ENCODE measurements around the gene PATL1.
"Not testable (repeated sequence)": the region's sequence is repeated elsewhere in the genome, so short reads cannot be mapped to it uniquely, and the experiment has no call there.

Gene PATL1

DNA sequence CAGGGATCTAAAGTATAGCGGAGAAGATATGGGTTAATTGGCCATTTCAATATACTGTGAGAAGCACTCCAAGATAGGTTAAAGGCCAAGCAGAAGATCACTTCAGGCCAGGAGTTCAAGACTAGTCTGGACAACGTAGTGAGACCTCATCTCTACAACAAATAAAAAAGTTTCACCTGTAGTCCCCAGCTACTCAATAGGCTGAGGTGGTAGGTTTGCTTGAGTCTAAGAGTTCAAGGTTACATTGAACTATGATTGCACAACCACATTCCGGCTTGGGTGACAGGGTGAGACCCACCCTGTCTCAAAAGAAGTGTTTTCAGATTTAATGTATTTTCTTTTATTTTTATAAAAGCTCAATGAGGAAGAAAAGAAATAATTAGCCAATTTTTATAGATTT, 25.4 kb downstream of the PATL1 start:
- no peak overlapping the region for H3K27ac ChIP-seq
- no peak for TF ChIP-seq CTCF (IDR thresholded peaks at IDR 0.05)
- no peaks in the 10 kb centered on the region for H3K27me3 ChIP-seq
- no peaks in the 10 kb centered on the region for H3K4me1 ChIP-seq
- intact Hi-C loops (cut with DNase I; ENCODE audit: low total_unique reads) = no loop called here
- no peak overlapping the region for H3K4me3 ChIP-seq
- peaks cover 76 to 88% (median 78%) of the 10 kb centered on the region in 3 donors for H3K36me3 ChIP-seq
- H3K9me3 ChIP-seq = no peaks in the 10 kb centered on the region
- DNase-seq = no peak

GRCh38 chr11:59641156-59641555, 27.7 kb downstream of the PATL1 start:
- H3K4me1 ChIP-seq = no peaks in the 10 kb centered on the region
- H3K36me3 ChIP-seq = peaks cover 72 to 88% (median 76%) of the 10 kb centered on the region in 3 donors
- DNase-seq = no peak
- no peak overlapping the region for H3K27ac ChIP-seq
- no peaks in the 10 kb centered on the region for H3K27me3 ChIP-seq
- H3K9me3 ChIP-seq = no peaks in the 10 kb centered on the region
- no peak for TF ChIP-seq CTCF (IDR thresholded peaks at IDR 0.05)
- no peak overlapping the region for H3K4me3 ChIP-seq
- intact Hi-C loops (cut with DNase I; ENCODE audit: low total_unique reads) = no loop called here

DNA sequence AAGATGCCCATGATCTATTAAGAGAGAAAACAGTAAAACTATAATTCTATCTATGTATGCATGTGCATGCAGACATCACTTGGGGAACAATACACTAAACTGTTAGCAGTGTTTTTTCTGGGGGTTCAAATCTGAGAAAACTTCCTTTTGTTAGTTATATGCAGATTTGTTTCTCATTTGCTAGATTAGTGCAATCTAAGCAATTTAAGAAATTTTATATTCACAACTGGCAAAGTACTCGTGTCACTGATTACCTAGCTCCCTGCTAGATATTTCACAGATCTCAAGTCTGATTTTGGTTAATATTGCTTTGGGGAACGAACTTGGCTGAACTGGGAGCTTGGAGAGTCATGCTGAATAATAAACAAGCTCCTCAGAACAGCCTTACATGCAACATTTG, 38.3 kb downstream of the PATL1 start:
- Histone ChIP-seq H3K4me3 (no peak overlapping the region), H3K27ac (no peak overlapping the region), H3K9me3 (no peaks in the 10 kb centered on the region), H3K4me1 (peaks cover 0 to 4% (median 0%) of the 10 kb centered on the region in 4 donors), H3K36me3 (peaks cover 1 to 19% (median 7%) of the 10 kb centered on the region in 3 donors), H3K27me3 (no peaks in the 10 kb centered on the region)
- intact Hi-C loops (cut with DNase I; ENCODE audit: low total_unique reads) = no loop called here
- DNase-seq = no peak
- no peak for TF ChIP-seq CTCF (IDR thresholded peaks at IDR 0.05)

- no peak overlapping the region for H3K27ac ChIP-seq
- no peaks in the 10 kb centered on the region for H3K9me3 ChIP-seq
- H3K4me3 ChIP-seq = no peak overlapping the region
- no peak for DNase-seq
- H3K27me3 ChIP-seq = no peaks in the 10 kb centered on the region
- TF ChIP-seq CTCF (IDR thresholded peaks at IDR 0.05) = no peak
- H3K4me1 ChIP-seq = peaks cover 0 to 4% (median 0%) of the 10 kb centered on the region in 4 donors
- intact Hi-C loops (cut with DNase I; ENCODE audit: low total_unique reads) = no loop called here
- H3K36me3 ChIP-seq = peaks cover 0 to 14% (median 5%) of the 10 kb centered on the region in 3 donors
Observed at GRCh38 chr11:59629996-59630395, 38.8 kb downstream of the PATL1 start.

DNA sequence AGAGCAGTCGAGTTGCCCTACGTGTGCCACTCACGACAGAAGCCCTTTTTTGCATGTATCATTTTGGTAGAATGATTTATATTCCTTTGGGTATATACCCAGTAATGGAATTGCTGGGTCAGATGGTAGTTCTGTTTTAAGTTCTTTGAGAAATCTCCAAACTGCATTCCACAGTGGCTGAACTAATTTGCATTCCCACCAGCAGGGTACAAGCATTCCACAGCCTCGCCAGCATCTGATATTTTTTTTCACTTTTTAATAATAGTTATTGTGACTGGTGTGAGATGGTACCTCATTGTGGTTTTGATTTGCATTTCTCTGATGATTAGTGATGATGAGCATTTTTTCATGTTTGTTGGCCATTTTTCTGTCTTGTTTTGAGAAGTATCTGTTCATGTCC, 41.9 kb downstream of the PATL1 start:
- H3K9me3 ChIP-seq; intact Hi-C loops (cut with DNase I; ENCODE audit: low total_unique reads); H3K27me3 ChIP-seq; H3K4me3 ChIP-seq; H3K36me3 ChIP-seq; DNase-seq; H3K4me1 ChIP-seq; H3K27ac ChIP-seq: not testable (repeated sequence)
- TF ChIP-seq CTCF (IDR thresholded peaks at IDR 0.05) = peak in 1 of 2 experiments; percentile 8

- Histone ChIP-seq H3K9me3 (no peaks in the 10 kb centered on the region), H3K27ac (no peak overlapping the region), H3K4me3 (no peak overlapping the region), H3K36me3 (peaks cover 0 to 4% (median 0%) of the 10 kb centered on the region in 3 donors), H3K4me1 (peaks cover 0 to 4% (median 0%) of the 10 kb centered on the region in 4 donors), H3K27me3 (no peaks in the 10 kb centered on the region)
- intact Hi-C loops (cut with DNase I; ENCODE audit: low total_unique reads) = no loop called here
- TF ChIP-seq CTCF (IDR thresholded peaks at IDR 0.05) = no peak
- DNase-seq = no peak
Observed at GRCh38 chr11:59625703-59626102, 43.1 kb downstream of the PATL1 start.
